ENCODE results near the gene SYNE2.

GRCh38 chr14:64107438-64107837 lies 254.6 kb downstream of the SYNE2 start:
- TF ChIP-seq REST (IDR thresholded peaks at IDR 0.05; ENCODE audit: low read depth, low read length), result no peak
- TF ChIP-seq CHD2 (IDR thresholded peaks at IDR 0.05; ENCODE audit: borderline replicate concordance, low read depth, low read length), result no peak
- TF ChIP-seq MTA3 (IDR thresholded peaks at IDR 0.05; ENCODE audit: borderline replicate concordance, low read length), result no peak
- TF ChIP-seq RAD51 (IDR thresholded peaks at IDR 0.05), result no peak
- no peak for TF ChIP-seq SIN3A (IDR thresholded peaks at IDR 0.05; ENCODE audit: low read depth, low read length)
- no peak for TF ChIP-seq RELA (IDR thresholded peaks at IDR 0.05; ENCODE audit: borderline replicate concordance, partially characterized antibody)
- no peak for TF ChIP-seq CREB1 (IDR thresholded peaks at IDR 0.05; ENCODE audit: low read depth)
- TF ChIP-seq SREBF2 (IDR thresholded peaks at IDR 0.05; ENCODE audit: low read length), result no peak
- TF ChIP-seq SIX5 (IDR thresholded peaks at IDR 0.05; ENCODE audit: low read depth, low read length, severe bottlenecking), result no peak
- no peak for TF ChIP-seq NBN (IDR thresholded peaks at IDR 0.05)
- no peak for TF ChIP-seq BHLHE40 (IDR thresholded peaks at IDR 0.05; ENCODE audit: borderline replicate concordance in 1 of 2, low read depth in 2 of 2, low read length in 1 of 2)
- no peak for TF ChIP-seq ATF3 (IDR thresholded peaks at IDR 0.05; ENCODE audit: borderline replicate concordance, extremely low read depth, low read depth, low read length)
